Measurements from ENCODE around the gene NXNL1.
"Not testable (repeated sequence)": the region's sequence is repeated elsewhere in the genome, so short reads cannot be mapped to it uniquely, and the experiment has no call there.

Gene NXNL1

GRCh38 chr19:17486545-17487240 lies 26.0 kb upstream of the NXNL1 start:
- DNase-seq (ENCODE audit: low read depth in 2 of 2) = no peak

DNA sequence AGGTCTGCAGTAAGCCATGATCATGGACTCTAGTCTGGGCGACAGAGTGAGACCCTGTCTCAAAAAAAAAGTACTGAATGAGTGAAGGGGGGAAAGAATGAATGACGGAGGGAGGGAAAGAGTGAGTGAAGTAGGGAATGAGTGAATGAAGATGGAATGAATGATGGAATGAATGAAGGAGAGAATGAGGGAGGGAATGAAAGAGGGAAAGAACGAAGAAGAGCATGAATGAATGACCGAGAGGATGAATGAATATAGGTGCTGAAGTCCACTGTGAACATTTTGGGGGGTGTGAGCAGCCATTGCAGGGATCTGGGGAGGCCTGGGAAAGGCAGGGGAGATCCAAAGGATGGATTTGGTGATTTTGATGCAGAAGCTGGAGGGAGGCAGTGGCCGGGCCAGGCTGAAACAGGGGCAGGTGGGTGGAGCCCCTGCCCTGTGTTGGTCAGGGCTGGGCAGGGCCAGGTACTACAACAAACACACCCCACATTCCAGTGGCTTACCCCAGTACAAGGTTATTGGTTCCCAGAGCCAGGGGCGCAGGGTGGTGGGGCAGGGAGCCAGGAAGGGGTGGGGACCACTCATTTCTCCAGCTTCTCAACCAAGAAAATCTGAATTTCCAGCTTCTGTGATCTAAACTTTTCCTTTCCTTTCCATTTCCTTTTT lies 23.9 kb upstream of the NXNL1 start:
- no peak for DNase-seq (ENCODE audit: low read depth in 2 of 2)

DNA sequence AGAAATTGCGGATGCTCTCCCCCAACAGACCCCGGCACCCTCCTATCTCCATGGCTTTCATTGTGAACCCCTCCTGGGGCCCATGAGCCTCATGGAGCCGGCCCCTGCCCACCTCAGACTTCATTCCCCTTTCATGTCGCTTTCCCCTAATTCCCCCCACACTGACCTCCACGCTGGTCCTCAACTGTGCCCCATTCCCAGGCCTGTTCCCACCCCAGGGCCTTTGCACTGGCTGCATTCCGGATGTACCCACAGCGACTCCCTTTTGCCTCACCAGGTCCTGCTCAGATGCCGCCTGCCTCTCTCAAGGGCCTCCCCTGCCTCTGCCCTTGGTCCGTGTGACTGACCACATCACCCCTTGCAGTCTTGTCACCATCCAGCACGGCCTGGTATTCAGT lies 22.9 kb upstream of the NXNL1 start:
- no peak for DNase-seq (ENCODE audit: low read depth in 2 of 2)

DNA sequence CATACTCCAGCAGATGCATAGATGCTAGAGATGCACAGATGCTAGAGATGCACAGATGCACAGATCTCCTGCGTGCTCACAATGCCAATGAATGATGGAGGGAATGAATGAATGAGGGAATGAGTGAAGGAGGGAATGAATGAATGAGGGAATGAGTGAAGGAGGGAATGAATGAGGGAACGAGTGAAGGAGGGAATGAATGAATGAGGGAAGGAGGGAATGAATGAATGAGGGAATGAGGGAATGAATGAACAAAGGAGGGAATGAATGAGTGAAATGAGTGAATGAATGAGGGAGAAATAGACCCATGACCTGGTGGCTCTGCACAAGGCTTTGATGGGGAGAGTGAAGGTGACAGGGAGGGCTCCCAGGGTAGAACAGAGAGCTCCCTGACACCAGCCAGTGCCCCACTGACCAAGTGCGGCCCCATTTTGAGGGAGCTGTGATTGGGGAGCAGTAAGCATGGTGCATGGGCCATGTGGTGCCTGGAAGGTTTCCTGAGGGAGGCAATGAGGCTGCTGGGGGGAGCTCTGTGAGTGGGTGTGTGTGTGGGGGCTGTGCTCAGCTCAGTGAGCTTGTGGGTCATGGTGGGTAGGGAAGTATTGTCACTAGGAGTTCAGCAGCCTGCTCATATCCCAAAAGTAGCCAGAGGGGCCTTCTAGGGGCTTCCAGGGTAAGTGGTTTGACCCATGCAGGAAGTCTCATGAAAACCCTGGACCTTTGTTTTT lies 22.3 kb upstream of the NXNL1 start:
- no peak for DNase-seq (ENCODE audit: low read depth in 2 of 2)

DNA sequence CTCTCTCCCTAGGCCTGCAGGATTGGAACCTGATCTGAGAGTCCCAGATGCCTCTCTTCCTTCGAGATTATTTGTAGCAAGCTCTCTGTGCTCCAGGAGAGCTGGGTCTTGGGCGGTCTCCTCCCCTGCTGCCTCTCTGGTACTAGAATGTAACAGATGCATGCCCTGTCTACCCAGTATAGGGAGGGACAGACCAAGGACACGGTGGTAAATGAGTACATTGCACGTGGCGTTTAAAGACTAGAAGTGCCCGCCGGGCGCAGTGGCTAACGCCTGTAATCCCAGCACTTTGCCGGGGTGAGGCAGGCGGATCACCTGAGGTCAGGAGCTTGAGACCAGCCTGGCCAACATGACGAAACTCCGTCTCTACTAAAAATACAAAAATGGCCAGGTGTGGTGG lies 21.3 kb upstream of the NXNL1 start:
- no peak for DNase-seq (ENCODE audit: low read depth in 2 of 2)

- DNase-seq (ENCODE audit: low read depth in 2 of 2) = no peak
These were observed 18.6 kb upstream of the NXNL1 start for GRCh38 chr19:17479325-17479791.

DNA sequence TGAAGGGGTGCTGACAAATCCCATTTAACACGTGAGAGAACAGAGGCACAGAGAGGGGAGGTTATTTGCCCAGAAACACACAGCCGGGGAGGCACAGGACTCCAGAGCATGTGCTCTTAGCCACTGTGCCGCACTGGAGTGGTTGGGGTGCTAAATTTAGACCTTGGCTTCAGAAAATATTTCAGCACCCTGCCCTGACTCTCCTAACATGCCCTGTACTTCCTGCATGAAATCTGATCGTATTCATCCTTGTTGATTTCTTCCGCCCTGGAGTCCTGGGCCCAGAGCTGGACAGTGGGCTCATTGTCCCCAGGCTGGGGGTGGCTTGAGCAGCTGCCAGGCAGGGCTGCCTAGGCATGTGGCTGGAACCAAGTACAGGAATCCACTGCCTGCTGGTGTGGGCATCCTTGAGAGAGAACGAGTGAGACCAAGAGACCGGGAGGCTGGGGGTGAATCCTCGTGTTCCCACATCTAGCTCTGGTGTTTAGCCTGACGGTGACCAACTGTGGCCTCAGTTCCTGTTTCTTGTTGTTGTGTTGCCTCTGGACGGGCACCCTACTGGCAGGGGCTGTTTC lies 14.9 kb upstream of the NXNL1 start:
- DNase-seq (ENCODE audit: low read depth in 2 of 2) = no peak

- not testable (repeated sequence) for DNase-seq (ENCODE audit: low read depth in 2 of 2)
These were observed 14.3 kb upstream of the NXNL1 start for GRCh38 chr19:17475011-17475540.

DNA sequence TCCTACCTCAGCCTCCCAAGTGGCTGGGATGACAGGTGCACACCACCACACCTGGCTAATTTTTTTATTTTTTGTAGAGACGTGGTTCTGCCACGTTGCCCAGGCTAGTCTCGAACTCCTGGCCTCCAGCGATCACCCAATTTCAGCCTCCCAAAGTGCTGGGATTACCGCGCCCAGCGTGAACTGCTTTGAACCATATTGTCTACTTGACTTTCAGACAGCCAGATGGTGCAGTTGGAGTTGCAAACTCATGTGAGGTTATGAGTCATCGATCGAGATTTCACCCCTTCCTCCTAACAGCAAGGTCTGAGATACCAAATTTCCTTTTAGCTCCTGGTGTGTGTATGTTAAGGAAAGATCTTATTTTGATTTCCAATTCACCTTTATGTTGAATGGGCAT lies 12.3 kb upstream of the NXNL1 start:
- DNase-seq (ENCODE audit: low read depth in 2 of 2) = no peak

DNA sequence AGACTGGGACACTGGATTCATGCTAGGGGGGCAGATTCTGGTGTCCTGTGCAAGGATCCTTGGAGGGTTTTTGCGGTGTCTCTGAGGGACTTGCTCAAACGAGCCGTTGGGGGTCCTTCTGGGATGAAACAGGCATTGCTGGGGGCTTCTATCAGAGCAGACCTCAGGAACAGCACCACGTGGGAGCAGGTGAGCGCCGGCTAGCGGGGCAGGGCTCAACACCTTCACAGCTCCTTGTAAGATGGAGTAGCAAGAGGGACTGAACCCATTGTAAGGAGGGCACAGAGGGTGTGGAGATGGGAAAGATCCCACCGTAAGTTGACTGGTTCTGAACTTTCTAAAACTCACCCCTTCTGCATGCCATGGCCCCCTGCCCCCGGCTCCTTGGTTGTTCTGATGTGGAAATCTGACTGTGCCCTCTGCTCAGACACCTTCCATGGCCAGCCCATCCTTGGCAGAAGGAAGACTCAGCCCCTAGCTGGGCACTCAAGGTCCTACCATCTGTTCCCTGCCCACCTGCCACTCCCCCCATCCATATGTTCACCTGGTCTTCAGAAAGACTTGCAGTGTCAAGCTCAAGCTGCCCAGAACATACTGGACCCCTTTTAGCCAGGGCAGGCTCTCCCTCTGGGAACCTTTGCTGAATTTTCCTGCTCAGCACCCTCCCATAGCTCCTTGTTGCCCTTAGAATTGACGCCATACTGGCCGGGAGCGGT lies 10.8 kb upstream of the NXNL1 start:
- no peak for DNase-seq (ENCODE audit: low read depth in 2 of 2)

- DNase-seq (ENCODE audit: low read depth in 2 of 2) = peak; percentile 77 to 78
These were observed 9.5 kb upstream of the NXNL1 start, which contains the start of gene SLC27A1 for GRCh38 chr19:17470068-17470841. Gene SLC27A1 (plus strand): TSS chr19:17470524. CDS start chr19:17470541, 17 bp downstream.

DNA sequence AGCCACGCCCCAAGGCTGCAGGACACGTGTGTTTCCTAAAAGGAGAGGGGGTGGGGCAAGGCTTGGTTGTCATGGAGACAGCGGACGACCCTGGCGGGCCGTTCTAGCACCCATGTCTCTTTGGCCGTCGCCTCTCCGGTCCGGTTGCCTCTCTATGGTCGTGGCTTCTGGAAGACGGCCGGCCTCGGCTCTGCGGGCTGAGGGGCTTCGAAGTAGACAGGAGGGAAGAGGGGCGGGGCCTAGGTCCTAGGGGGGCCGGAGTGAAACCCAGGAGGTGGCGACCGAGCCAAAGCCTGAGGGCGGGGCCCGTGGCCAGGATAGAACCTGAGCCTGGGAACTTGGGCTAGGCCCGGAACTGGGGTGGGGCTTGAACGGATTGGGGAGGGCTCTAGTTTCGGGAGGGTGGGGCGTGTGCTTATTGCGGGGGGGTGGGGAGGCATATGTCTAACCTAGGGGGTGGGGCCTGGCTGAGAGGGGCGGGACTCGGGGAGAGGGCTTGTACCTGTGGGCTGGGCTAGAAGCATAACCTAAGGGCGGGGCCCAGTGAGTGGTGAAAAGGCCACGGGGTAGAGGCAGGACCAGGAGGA lies 8.8 kb upstream of the NXNL1 start:
- peak; percentile 84 to 87 for DNase-seq (ENCODE audit: low read depth in 2 of 2)

DNA sequence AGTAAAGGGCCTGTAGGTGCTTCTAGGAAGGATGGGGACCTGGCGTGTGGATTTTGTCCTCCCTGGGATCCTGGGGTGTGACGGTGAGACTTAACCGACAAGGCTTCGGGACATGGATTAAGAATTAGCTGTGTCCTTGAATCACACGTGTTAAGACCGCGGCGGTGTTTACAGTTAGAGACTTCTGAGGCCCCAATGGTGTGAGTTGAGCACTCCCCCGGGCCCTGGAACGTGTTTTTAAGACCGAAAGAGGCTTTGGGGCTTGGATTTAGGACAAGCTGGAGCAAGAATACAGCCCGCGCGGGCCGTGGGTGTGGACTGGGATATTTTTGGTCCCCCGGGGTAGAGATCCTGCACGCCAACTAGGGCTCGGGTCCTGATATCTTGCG lies 8.4 kb upstream of the NXNL1 start:
- DNase-seq (ENCODE audit: low read depth in 2 of 2) = no peak

GRCh38 chr19:17468302-17469091 lies 7.8 kb upstream of the NXNL1 start:
- no peak for DNase-seq (ENCODE audit: low read depth in 2 of 2)

- no peak for DNase-seq (ENCODE audit: low read depth in 2 of 2)
These were observed 7.0 kb upstream of the NXNL1 start for GRCh38 chr19:17467471-17468301.

- DNase-seq (ENCODE audit: low read depth in 2 of 2) = no peak
These were observed 5.7 kb upstream of the NXNL1 start for GRCh38 chr19:17466487-17466850.

DNA sequence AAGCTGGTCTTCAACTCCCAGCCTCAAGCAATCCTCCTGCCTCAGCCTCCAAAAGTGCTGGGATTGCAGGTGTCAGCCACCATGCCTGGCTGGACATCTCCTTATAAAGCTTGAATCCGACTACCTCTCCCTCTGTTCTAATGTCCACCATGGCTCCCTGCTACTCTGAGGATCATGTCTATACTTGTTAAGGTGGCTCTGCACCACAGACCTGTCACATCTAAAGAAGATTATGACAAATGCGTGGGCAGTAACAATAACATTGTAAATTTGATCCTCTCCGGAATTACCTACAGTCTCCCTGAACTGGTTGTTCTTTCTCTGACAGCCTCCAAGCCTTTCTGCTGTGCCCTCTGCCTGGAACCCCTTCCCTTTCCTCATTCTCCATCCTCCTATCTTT lies 1.8 kb downstream of the NXNL1 start:
- DNase-seq (ENCODE audit: low read depth in 2 of 2) = no peak

- no peak for DNase-seq (ENCODE audit: low read depth in 2 of 2)
These were observed 3.1 kb downstream of the NXNL1 start for GRCh38 chr19:17457616-17458015.

DNA sequence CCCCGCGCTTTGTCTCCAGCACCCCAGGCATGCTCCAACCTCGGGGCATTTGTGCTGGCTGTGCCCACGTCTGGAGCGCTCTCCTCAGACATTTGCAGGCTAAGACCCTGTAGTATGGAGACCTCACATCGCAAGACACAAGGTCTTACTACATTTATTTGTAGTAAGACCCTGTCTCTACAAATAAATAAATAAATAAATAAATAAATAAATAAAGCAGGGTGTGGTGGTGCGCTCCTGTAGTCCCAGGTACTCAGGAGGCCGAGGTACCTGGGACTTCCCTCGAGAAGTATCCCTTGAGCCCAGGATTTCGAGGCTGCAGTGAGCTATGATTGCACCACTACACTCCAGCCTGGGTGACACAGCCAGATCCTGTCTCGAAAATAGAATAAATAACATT lies 4.6 kb downstream of the NXNL1 start:
- DNase-seq (ENCODE audit: low read depth in 2 of 2) = no peak

Measured in stimulated activated CD8-positive, alpha-beta memory T cell treated with anti-CD3 and anti-CD28 coated beads, Interleukin-15, amount 100 ng/mL, for 4 hours (primary cell).